Inflammatory macrophage (primary cell): Measurements from ENCODE around the gene HLA-A.
"Not testable (repeated sequence)": the region's sequence is repeated elsewhere in the genome, so short reads cannot be mapped to it uniquely, and the experiment has no call there.

Source experiments
- DNase-seq, 2 donors: peaks; one replicate each; pipeline ENCODE4 v3.0.0-alpha.2; 2020 to 2022
- total RNA-seq, 18 experiments: gene quantifications; one replicate each; lab custom pipeline; 2026; ENCODE audit warnings: mixed read lengths in 6 of 18, inconsistent platforms in 2 of 18; lab: John Stamatoyannopoulos, UW

The HLA-A gene
- 859 to 2,919 (median 1,345) reads per million in 18 experiments for total RNA-seq

DNA sequence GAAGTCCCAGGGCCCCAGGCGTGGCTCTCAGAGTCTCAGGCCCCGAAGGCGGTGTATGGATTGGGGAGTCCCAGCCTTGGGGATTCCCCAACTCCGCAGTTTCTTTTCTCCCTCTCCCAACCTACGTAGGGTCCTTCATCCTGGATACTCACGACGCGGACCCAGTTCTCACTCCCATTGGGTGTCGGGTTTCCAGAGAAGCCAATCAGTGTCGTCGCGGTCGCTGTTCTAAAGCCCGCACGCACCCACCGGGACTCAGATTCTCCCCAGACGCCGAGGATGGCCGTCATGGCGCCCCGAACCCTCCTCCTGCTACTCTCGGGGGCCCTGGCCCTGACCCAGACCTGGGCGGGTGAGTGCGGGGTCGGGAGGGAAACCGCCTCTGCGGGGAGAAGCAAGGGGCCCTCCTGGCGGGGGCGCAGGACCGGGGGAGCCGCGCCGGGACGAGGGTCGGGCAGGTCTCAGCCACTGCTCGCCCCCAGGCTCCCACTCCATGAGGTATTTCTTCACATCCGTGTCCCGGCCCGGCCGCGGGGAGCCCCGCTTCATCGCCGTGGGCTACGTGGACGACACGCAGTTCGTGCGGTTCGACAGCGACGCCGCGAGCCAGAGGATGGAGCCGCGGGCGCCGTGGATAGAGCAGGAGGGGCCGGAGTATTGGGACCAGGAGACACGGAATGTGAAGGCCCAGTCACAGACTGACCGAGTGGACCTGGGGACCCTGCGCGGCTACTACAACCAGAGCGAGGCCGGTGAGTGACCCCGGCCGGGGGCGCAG, at the start of gene HLA-A:
HLA-A (plus strand) TSS at position 258 of the 778 bp plus-strand sequence; CDS start at position 280, 22 bp downstream.
- DNase-seq, result peak; percentile 95 to 97

DNA sequence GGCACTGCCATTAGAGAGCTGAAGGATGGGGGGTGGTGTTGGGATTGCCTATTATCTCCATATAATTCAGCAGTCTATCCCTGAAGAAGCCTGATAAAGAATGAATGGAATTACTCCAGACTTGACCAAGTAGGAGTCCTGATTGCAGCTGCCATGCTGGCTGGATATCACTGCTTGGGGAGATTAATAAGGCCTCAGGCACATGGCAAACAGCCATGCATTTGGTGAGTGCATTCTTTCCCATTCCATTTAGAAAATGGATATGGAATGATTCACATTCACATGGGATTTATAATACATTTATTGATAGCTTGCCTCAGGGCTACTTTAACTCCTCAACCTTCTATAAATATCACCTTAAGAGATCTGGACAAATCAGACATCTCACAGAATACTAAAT, 49.6 kb upstream of the HLA-A start:
- DNase-seq, result no peak

DNA sequence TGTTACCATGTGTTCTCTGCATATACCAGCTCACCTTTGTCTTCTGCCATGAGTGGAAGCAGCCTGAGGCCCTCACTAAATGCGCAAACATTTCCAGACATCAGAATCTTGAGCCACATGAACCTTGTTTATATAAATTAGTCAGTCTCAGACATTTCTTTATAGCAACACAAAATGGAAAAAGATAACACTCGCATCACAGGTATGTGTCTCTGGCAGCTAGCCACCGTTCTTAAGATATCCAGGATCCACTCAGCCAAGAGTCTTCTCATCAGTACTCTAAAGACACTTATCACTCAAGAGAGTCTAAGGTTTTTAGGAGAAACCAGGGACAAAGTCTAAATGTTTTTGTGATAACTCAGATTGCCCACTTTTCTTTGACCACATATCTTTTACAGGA, 43.1 kb upstream of the HLA-A start:
- no peak for DNase-seq

DNA sequence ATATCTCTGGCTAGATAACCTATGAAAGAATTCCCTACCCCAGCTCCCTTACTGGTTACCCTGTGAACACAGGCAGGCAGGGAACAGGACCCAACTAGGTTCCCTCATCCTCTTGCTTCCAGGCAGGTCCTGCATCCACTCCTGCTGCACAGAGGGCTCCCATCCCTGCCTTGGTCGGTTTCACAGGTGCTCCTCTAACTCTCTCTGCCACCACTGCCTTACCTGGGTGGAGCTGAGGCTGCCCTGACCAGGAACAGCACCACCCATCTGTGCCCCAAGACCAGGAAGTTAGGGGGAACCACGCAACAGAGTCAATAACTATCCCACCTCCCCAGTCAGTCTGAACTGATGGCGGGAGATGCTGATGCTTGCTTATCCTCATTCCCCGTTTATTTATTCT, 37.0 kb upstream of the HLA-A start:
- DNase-seq, result no peak

DNA sequence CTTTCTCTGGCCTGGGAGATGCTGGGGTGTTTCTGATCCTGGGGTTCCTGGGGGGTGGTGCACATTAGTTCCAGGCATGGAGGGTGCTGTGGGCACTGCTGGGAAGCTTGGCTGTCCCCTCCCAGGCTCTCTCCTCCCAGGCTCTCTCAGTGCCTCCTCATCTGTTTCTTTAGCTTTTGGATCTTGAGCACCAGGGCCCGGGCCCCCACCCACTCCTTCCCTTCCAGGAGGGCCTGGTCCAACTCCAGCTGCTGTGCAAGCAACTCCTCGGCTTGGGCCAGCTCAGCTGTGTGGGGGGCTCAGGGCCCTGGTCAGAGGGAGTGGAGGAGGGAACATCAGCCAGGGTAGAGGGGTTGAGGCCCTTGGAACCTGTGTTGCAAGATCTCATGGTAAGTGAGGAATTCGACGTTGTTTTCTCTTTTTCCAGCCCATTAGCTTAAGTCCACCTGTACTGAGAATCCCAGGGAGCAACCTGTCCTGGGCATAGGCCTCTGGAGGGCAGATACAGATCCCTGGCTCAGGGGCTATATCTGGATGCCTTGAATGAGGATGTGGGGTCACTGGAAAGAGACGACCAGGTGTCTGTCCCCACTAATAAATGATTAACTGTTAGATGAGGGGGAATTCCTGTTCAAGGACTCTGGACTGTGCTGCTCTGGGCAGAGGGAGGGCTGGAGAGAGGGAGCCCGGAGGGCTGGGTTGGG, 34.5 kb upstream of the HLA-A start:
- DNase-seq, result no peak

DNA sequence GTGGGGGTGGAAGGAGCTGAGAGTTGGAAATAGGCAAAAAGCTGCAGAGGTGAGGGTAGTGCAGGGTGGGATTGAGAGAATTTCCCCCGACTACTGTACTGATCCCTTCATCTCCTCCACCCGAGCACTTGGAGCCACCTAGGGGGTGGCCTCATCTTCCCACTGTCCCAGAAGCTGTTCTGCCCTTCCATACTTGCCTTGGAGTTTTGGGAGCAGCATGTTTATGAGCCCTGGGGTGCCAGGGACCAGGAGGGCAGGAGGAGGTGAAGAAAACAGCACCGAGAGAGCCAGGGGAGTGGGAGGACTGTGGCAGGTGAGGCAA, 34.0 kb upstream of the HLA-A start:
- DNase-seq, result no peak

DNA sequence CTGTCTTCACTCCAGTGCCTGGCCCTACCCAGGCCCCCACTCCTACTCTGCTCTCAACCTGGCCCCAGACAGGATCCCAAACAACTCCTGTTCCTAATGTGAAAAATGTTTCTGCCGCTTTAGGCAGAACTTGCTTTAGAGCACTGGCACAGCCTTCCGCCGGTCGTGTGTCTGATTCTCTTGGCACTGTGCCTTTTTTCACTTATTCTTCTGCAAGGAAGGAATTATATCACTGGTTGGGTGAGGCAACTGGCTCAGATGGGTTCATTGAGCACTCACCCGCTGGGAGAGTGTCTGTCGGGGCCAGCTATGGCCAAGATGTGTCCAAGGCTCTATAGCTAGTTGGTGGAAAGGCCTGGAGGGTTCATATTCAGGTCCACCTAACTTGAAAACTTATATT, 33.6 kb upstream of the HLA-A start:
- DNase-seq, result no peak

DNA sequence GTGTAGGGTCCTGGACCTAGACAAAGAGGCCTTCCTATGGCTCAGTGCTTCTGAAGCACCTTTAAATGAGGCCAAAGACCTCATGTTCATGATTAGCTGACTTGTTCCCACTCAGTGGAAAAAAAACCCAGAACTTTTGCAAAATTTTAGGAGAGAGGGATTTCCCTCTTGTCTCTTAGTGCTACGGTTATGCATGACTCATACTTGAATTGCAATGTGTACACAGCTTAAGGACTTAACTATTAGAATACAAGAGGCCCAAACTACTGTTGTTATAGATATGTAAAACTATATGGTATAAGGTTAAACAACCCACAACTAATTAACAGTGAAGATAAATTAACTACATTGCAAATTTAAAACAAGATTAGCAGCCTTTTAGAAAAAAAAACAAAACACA, 32.3 kb upstream of the HLA-A start:
- peak; percentile 24 to 39 for DNase-seq

DNA sequence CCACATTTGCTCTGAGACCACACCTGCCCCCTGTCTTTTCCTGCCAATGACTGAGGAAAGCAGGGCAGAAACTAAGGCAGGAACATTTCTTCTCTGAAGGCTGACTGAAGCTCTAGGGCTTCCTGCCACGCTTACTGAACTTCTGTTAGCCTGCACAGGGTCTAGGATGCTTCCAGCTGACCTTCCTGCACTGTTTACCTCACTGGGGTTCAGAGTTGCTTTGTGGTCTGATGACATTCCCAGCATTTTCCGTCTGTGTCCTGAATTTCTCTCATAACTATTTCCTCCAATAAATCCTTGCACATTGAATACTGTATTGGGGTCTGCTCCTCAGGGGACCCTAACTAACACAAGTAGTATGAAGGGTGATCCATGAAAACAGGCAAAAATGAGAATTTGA, 29.5 kb upstream of the HLA-A start:
- no peak for DNase-seq

DNA sequence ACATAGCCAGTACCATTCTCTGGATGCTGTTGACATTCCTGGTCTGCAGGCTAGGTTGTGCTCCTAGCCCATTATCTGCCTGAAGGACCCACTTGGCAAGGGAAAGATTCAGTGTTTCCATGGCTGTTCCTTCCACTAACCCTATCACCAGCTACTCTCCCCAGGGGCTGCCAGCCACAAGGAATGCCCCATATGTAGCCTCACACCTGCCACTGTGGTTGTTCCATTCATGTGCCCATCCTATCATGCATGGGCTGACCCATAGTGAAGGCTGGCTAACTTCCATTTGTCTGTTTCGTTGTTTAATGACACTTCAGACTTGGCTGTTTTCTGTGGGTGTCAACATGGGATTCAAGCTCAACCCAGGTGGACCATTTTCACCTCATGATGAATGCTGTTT, 25.6 kb upstream of the HLA-A start:
- no peak for DNase-seq

DNA sequence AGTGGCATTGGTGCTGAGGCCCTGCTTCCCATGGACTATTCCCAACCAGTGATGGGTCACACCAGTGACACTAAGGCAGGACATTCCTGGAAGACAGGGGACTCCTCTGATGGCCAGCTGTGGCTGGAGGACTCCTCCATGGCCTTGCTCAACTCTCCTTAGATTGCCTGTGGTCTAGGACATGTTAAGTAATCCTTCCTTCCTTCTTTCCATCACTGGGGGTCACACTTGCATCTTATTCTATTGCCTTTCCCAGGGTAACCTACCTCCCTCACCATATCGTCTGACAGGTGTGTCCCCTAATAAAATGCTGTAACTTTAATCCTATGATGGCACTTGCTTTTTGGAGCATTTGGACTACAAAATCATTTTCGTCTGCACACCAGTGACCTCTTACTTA, 24.5 kb upstream of the HLA-A start:
- DNase-seq, result peak; percentile 33 to 47

DNA sequence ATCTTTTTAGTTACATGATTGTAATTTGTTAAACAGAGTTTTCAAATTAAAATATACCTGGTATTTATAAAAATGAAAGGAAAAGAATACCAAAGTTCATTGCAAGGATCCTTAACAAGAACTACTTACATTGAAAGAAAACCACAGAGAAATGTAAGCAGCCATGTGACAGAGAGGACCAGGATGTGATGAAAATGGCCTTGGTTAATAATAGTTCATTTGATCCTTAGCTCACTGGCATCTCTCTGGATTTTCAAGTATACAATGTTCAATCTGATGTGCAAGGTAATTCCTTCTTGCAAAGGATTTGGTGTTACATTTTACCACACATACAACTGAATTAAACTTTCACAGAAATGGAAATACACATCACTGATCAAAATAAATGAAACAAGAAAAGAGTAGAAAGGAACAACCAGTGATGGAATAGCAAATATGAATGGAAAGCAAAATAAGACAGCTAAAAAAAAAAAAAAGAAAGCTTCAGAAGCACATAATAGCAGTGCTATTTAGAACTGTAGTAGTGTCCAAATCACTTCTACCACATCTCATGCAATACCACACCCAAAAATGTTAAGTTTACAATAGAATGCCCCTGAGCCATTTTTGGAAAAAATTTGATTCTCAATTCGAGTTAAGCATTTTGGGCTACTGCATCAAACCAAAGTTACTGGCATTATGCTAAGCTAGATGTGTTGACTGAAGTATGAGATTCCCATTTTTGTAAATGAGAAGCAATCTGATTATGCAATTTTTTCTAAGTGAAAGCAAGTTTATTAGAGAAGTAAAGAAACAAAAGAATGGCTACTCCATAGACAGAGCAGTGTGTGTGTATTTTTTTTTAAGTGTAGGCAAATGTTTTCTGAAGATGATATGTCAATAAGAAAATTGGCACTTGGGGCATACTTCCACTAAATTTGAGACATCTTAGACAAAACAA, 22.6 kb upstream of the HLA-A start:
- peak; percentile 78 to 79 for DNase-seq

DNA sequence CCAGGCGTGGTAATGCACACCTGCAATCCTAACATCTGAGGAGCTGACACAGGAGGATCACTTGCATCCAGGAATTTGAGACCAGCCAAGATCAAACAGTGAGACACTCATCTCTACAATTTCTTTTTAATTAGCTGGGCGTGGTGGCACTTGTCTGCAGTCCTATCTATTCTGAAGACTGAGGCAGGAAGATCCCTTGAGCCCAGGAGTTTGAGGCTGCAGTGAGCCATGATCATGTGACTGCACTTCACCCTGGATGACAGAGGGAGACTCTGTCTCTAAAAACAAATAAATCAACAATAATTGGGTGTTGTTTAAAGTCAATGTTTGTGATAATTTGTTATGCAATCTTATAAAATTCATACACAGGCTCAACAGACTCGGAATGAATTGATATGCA, 18.0 kb upstream of the HLA-A start:
- peak in 1 of 2 donors; percentile 41 for DNase-seq

DNA sequence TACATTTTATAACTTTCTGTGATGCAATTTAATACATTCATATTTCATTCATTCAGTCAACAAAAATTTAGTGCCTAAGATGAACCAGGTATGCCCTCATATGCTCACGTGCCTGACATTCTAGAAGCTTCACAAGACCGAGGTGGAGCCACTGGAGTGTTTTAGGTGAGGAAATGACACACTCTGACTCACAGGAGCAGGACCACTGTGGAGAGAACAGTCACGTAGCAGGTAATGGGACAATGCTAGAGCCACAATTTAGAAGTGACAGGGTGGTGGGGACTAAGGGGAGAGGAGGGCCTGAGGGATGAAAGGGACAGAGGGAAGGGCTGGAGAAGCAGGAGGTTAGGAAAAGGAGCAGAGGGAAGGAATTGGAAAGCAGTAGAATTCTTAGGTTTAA, 17.6 kb upstream of the HLA-A start:
- peak in 1 of 2 donors; percentile 13 for DNase-seq

DNA sequence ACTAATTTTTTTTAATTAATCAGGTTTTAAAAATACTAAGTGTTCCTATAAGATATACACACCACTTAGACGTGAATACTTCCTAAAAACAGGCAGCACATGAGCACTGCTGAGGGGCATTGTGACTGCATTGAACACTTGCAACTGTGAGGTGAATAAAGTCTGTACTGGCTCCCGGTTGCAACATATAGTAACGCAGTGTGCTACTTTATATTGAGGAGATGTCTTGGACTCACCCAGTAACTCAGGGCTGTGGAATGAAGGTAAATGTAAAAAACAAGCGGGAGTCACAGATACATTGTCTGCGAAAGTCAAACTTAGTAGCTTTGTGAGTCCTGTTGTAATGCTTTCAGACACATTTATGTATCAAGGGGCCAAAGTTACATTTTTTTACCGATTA, 17.0 kb upstream of the HLA-A start:
- peak; percentile 67 to 72 for DNase-seq

DNA sequence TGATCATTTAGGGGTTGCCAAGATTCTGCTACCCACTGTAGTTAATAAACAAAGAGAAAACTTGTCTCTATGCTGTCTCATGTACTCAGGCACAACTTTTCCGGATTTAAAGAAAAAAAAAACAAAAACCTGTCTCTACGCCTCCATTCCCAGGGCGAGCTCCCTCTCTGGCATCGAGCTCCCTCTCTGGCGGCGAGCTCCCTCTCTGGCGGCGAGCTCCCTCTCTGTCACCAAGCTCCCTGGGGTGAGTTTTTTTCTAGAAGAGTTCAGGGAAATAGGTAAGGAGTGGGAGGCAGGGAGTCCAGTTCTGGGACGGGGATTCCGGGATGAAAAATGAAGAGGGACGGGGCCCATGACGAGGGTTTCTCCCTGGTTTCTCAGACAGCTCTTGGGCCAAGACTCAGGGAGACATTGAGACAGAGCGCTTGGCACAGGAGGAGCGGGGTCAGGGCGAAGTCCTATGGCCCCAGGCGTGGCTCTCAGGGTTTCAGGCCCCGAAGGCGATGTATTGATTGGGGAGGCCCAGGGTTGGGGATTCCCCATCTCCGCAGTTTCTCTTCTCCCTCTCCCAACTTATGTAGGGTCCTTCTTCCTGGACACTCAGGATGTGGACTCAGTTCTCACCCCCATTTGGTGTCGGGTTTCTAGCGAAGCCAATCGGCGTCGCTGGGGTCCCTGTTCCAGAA, 16.5 kb upstream of the HLA-A start:
- peak in 1 of 2 donors; percentile 7 for DNase-seq

DNA sequence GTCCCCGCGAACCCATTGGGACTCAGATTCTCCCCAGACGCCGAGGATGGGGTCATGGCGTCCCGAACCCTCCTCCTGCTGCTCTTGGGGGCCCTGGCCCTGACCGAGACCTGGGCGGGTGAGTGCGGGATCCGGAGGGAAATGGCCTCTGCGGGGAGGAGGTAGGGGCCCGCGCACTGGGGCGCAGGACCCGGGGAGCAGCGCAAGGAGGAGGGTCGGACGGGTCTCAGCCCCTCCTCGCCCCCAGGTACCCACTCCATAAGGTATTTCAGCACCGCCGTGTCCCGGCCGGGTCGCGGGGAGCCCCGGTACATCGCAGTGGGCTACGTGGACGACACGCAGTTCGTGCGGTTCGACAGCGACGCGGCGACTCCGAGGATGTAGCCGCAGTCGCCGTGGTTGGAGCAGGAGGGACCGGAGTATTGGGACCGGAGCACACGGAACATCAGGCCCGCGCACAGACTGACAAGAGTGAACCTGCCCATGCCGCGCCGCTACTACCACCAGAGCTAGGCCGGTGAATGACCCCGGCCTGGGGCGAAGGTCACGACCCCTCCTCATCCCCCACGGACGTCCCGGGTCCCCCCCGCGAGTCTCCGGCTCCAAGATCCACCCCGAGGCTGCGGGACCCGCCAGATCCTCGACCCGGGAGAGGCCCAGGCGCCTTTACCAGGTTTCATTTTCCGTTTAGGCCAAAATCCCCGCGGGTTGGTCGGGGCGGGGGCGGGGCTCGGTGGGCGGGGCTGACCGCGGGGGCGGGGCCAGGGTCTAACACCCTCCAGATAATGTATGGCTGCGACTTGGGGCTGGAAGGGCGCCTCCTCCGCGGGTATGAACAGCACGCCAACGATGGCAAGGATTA, 15.7 kb upstream of the HLA-A start:
- peak; percentile 84 to 88 for DNase-seq

DNA sequence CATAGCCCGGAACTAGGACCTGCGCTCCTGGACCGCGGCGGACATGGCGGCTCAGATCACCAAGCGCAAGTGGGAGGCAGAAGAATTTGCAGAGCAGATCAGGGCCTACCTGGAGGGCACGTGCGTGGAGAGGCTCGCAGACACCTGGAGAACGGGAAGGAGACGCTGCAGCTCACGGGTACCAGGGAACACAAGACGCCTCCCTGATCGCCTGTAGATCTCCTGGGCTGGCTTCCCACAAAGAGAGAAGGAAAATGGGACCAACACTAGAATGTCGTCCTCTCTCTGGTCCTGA, 15.1 kb upstream of the HLA-A start:
- no peak for DNase-seq

DNA sequence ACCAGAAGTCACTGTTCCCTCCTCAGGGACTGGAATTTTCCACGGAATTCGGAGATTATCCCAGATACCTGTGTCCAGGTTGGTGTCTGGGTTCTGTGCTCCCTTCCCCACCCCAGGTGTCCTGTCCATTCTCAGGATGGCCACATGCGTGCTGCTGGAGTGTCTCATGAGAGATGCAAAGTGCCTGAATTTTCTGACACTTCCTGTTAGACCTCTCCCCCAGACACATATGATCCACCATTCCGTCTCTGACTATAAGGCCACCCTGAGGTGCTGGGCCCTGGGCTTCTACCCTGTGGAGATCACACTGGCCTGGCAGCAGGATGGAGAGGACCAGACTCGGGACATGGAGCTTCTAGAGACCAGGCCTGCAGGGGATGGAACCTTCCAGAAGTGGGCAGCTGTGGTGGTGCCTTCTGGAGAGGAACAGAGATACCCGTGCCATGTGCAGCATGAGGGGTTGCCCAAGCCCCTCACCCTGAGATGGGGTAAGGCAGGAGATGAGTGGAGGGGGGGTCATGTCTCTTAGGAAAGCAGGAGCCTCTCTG, 14.4 kb upstream of the HLA-A start:
- no peak for DNase-seq

DNA sequence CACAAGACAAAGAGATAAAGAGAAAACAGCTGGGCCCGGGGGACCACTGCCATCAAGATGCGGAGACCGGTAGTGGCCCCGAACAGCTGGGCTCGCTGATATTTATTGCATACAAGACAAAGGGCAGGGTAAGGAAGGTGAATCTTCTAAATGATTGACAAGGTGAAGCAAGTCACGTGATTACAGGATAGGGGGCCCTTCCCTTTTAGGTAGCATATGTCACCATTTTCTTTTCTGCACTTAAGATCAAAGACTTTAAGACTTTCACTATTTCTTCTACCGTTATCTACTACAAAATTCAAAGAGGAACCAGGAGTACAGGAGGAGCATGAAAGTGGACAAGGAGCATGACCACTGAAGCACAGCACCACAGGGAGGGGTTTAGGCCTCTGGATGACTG, 12.3 kb upstream of the HLA-A start:
- DNase-seq, result not testable (repeated sequence)

DNA sequence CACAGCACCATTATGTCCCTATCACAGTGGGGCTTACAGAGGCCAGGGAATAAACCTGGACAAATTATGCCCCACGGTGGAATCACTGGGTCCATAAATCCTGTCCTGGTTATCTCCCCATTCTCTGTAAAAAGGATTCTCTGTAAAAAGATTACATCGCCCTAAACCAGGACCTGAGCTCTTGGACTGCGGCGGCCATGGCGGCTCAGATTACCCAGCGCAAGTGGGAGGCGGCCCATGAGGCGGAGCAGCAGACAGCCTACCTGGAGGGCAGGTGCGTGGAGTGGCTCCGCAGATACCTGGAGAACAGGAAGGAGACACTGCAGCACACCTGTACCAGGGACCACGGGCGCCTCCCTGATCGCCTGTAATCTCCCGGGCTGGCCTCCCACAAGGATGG, 8.4 kb upstream of the HLA-A start:
- no peak for DNase-seq
